Measurements from ENCODE around the gene TGM1. TPM values are rescaled to one million over a fixed set of nuclear protein-coding genes. Genes with fewer than 3 reads are reported as not detected.

TGM1 gene
- total and polyA plus RNA-seq, 2 donors (not counting 1 experiment from before 2014, with no cell fraction given): 2.7 to 11.9 TPM

- Histone ChIP-seq H3K4me2 (replicated peaks; ENCODE audit: low read depth, low read length, poor library complexity, severe bottlenecking) (no peak within 1 kb of the TSS), H3K27me3 (replicated peaks in 1 of 4; ENCODE audit: control extremely low read depth in 1 of 4, control insufficient read depth in 3 of 4, insufficient read depth in 4 of 4, low read length in 3 of 4) (no peaks in the 10 kb centered on the region), H3K27ac (ENCODE audit: low read length in 2 of 2) (no peak within 1 kb of the TSS), H3K9ac (ENCODE audit: low read length) (no peak within 1 kb of the TSS), H3K36me3 (replicated peaks in 1 of 2; ENCODE audit: control extremely low read depth in 1 of 2, control insufficient read depth in 1 of 2, extremely low read depth in 1 of 2, insufficient read depth in 2 of 2, low read length in 1 of 2) (peaks cover 3 to 58% of the 10 kb centered on the region in 2 experiments), H2AFZ (ENCODE audit: insufficient read depth, low read depth, low read length, poor library complexity, severe bottlenecking) (no peak within 1 kb of the TSS), H3K79me2 (ENCODE audit: control insufficient read depth, insufficient read depth, low read length) (peaks cover 25% of the 10 kb centered on the region), H4K20me1 (ENCODE audit: control insufficient read depth, insufficient read depth, low read length, poor library complexity, severe bottlenecking) (peaks cover 32% of the 10 kb centered on the region), H3K9me3 (ENCODE audit: control extremely low read depth in 1 of 3, control insufficient read depth in 2 of 3, insufficient read depth in 1 of 3, low read length in 2 of 3) (no peaks in the 10 kb centered on the region), H3K4me3 (ENCODE audit: control extremely low read depth in 1 of 5, extremely low read depth in 1 of 5, insufficient read depth in 1 of 5, low read depth in 2 of 5, low read length in 4 of 5) (no peak within 1 kb of the TSS), H3K4me1 (ENCODE audit: control insufficient read depth in 2 of 2, insufficient read depth in 2 of 2, low read length in 2 of 2) (peaks cover 22 to 36% of the 10 kb centered on the region in 2 donors)
- ATAC-seq (ENCODE audit: low read depth) (no peak), DNase-seq (peak; percentile 81)
- CTCF ChIA-PET: interaction anchor here (0.7 to 9.4 kb wide), 50 partner anchors 10 to 688 kb away, joined by 3 to 116 read pairs (median 4); partner anchors contain the start of genes CBLN3, CHMP4A, DCAF11 and DHRS1
- intact Hi-C loops (cut with micrococcal nuclease): loop anchor here (1.0 kb wide), 3 partner anchors 8 to 91 kb away; partner anchors contain the start of genes DHRS1, MDP1, NOP9 and RABGGTA
- Mint-ChIP-seq H3K4me1 (peaks cover 38% of the 10 kb centered on the region), H3K27me3 (no peaks in the 10 kb centered on the region), H3K9me3 (ENCODE audit: insufficient read depth) (no peaks in the 10 kb centered on the region), H3K4me3 (no peak within 1 kb of the TSS), H3K27ac (peak within 1 kb of the TSS; percentile 51)
- TF ChIP-seq EZH2 (IDR thresholded peaks at IDR 0.05; ENCODE audit: borderline replicate concordance, insufficient read depth, low read depth, low read length, poor library complexity, severe bottlenecking): no peak
- TF ChIP-seq CTCF (IDR thresholded peaks at IDR 0.05): peak; percentile 90
- 58% methylated on average over 6 of the region's 6 CpGs for WGBS (ENCODE audit: insufficient coverage)
- POLR2A ChIA-PET: interaction anchor here (0.8 to 1.6 kb wide), 3 partner anchors 8 to 66 kb away, joined by 4 to 12 read pairs (median 6); partner anchors contain the start of genes DHRS1, NOP9 and TINF2
Observed at GRCh38 chr14:24307575-24308341, 44.8 kb upstream of the TGM1 start, which contains the start of gene CIDEB. CIDEB (minus strand) TSS chr14:24307977; CDS start chr14:24307858, 119 bp downstream.

GRCh38 chr14:24307156-24307574 is 44.2 kb upstream of the TGM1 start:
- H3K27ac Mint-ChIP-seq: no peak overlapping the region
- WGBS (ENCODE audit: insufficient coverage): 88% methylated on average over 11 of the region's 11 CpGs
- TF ChIP-seq EZH2 (IDR thresholded peaks at IDR 0.05; ENCODE audit: borderline replicate concordance, insufficient read depth, low read depth, low read length, poor library complexity, severe bottlenecking): no peak
- TF ChIP-seq CTCF (IDR thresholded peaks at IDR 0.05): no peak

More at GRCh38 chr14:24307156-24307574, 44.2 kb upstream of the TGM1 start:
- DNase-seq (no peak), ATAC-seq (ENCODE audit: low read depth) (no peak)
- Histone ChIP-seq H2AFZ (ENCODE audit: insufficient read depth, low read depth, low read length, poor library complexity, severe bottlenecking) (no peak overlapping the region), H3K4me2 (replicated peaks; ENCODE audit: low read depth, low read length, poor library complexity, severe bottlenecking) (no peak overlapping the region), H3K4me1 (ENCODE audit: control insufficient read depth in 2 of 2, insufficient read depth in 2 of 2, low read length in 2 of 2) (peaks cover 17 to 30% of the 10 kb centered on the region in 2 donors), H3K27ac (ENCODE audit: low read length in 2 of 2) (no peak overlapping the region), H3K9ac (ENCODE audit: low read length) (no peak overlapping the region), H3K9me3 (ENCODE audit: control extremely low read depth in 1 of 3, control insufficient read depth in 2 of 3, insufficient read depth in 1 of 3, low read length in 2 of 3) (no peaks in the 10 kb centered on the region), H3K4me3 (ENCODE audit: control extremely low read depth in 1 of 5, extremely low read depth in 1 of 5, insufficient read depth in 1 of 5, low read depth in 2 of 5, low read length in 4 of 5) (no peak overlapping the region), H4K20me1 (ENCODE audit: control insufficient read depth, insufficient read depth, low read length, poor library complexity, severe bottlenecking) (peaks cover 32% of the 10 kb centered on the region), H3K79me2 (ENCODE audit: control insufficient read depth, insufficient read depth, low read length) (peaks cover 29% of the 10 kb centered on the region), H3K27me3 (replicated peaks in 1 of 4; ENCODE audit: control extremely low read depth in 1 of 4, control insufficient read depth in 3 of 4, insufficient read depth in 4 of 4, low read length in 3 of 4) (no peaks in the 10 kb centered on the region), H3K36me3 (replicated peaks in 1 of 2; ENCODE audit: control extremely low read depth in 1 of 2, control insufficient read depth in 1 of 2, extremely low read depth in 1 of 2, insufficient read depth in 2 of 2, low read length in 1 of 2) (peaks cover 3 to 63% of the 10 kb centered on the region in 2 experiments)
- ChIA-PET POLR2A (no interaction called here), CTCF (interaction anchor here (0.7 to 9.4 kb wide), 31 partner anchors 9 to 687 kb away, joined by 3 to 116 read pairs (median 9); partner anchors contain the start of genes CBLN3, CHMP4A, DHRS1 and EMC9)
- Mint-ChIP-seq H3K27me3 (no peaks in the 10 kb centered on the region), H3K9me3 (ENCODE audit: insufficient read depth) (no peaks in the 10 kb centered on the region), H3K4me1 (peaks cover 32% of the 10 kb centered on the region), H3K4me3 (no peak overlapping the region)
- intact Hi-C loops (cut with micrococcal nuclease): no loop called here

All from B cell (primary cell).